ENCODE measurements around the gene DNAJC15. TPM values are rescaled to one million over a fixed set of nuclear protein-coding genes. Genes with fewer than 3 reads are reported as not detected.
"Not testable (repeated sequence)": the region's sequence is repeated elsewhere in the genome, so short reads cannot be mapped to it uniquely, and the experiment has no call there.

The DNAJC15 gene
- total RNA-seq, 1 experiment from 2014 or later: 72.2 TPM

- Histone ChIP-seq H3K27me3 (replicated peaks; ENCODE audit: control insufficient read depth, insufficient read depth, low read length) (no peaks in the 10 kb centered on the region), H3K4me3 (ENCODE audit: low read depth, low read length) (peak overlapping the region; percentile 59), H3K4me1 (peaks cover 41% of the 10 kb centered on the region), H3K36me3 (ENCODE audit: control insufficient read depth, insufficient read depth, low read length) (no peaks in the 10 kb centered on the region), H3K9me3 (no peaks in the 10 kb centered on the region)
- Mint-ChIP-seq H3K27me3 (ENCODE audit: insufficient read depth, unreplicated experiment) (no peaks in the 10 kb centered on the region), H3K4me3 (ENCODE audit: unreplicated experiment) (peak overlapping the region; percentile 91), H3K27ac (ENCODE audit: unreplicated experiment) (peak overlapping the region; percentile 91), H3K9me3 (ENCODE audit: unreplicated experiment) (no peaks in the 10 kb centered on the region), H3K4me1 (ENCODE audit: low read depth, unreplicated experiment) (peaks cover 23% of the 10 kb centered on the region), H3K36me3 (ENCODE audit: insufficient read depth, unreplicated experiment) (peaks cover 7% of the 10 kb centered on the region)
- intact Hi-C loops (cut with micrococcal nuclease; ENCODE audit: unreplicated experiment): no loop called here
- no peak for TF ChIP-seq CTCF (IDR thresholded peaks at IDR 0.05; ENCODE audit: insufficient read depth in 1 of 2, low read depth in 1 of 2, low read length in 1 of 2, severe bottlenecking in 1 of 2, unreplicated experiment in 1 of 2)
- ChIA-PET CTCF (interaction anchor here (0.7 kb wide), 1 partner anchor 19 kb away, joined by 4 read pairs; no protein-coding TSS in a partner anchor), POLR2A (interaction anchor here (0.6 to 2.6 kb wide), 4 partner anchors 22 to 198 kb away, joined by 3 to 8 read pairs (median 5); partner anchors contain the start of gene DNAJC15)
- BruUV-seq (replicated peaks): no TSS peak
- peak in 1 of 2 experiments; percentile 13 for DNase-seq
Observed at GRCh38 chr13:42990291-42991232, 32.8 kb upstream of the DNAJC15 start.

GRCh38 chr13:42991233-42991897, 32.0 kb upstream of the DNAJC15 start:
- Mint-ChIP-seq H3K4me1 (ENCODE audit: low read depth, unreplicated experiment) (peaks cover 25% of the 10 kb centered on the region), H3K27ac (ENCODE audit: unreplicated experiment) (peak overlapping the region; percentile 91), H3K4me3 (ENCODE audit: unreplicated experiment) (peak overlapping the region; percentile 91)
- H3K36me3 Mint-ChIP-seq (ENCODE audit: insufficient read depth, unreplicated experiment); H3K9me3 Mint-ChIP-seq (ENCODE audit: unreplicated experiment); intact Hi-C loops (cut with micrococcal nuclease; ENCODE audit: unreplicated experiment); H3K27me3 Mint-ChIP-seq (ENCODE audit: insufficient read depth, unreplicated experiment); H3K27me3 ChIP-seq (replicated peaks; ENCODE audit: control insufficient read depth, insufficient read depth, low read length); H3K36me3 ChIP-seq (ENCODE audit: control insufficient read depth, insufficient read depth, low read length); DNase-seq; H3K9me3 ChIP-seq: not testable (repeated sequence)
- Histone ChIP-seq H3K4me1 (peaks cover 42% of the 10 kb centered on the region), H3K4me3 (ENCODE audit: low read depth, low read length) (peak overlapping the region; percentile 59)
- TSS peak; percentile 46 for BruUV-seq (replicated peaks)
- POLR2A ChIA-PET: interaction anchor here (0.6 to 2.6 kb wide), 7 partner anchors 15 to 81 kb away, joined by 3 to 13 read pairs (median 3); partner anchors contain the start of gene DNAJC15
- CTCF ChIA-PET: interaction anchor here (1.0 kb wide), 1 partner anchor 63 kb away, joined by 3 read pairs; no protein-coding TSS in a partner anchor

GRCh38 chr13:42991898-42992763, 31.3 kb upstream of the DNAJC15 start, which contains the start of gene EPSTI1:
EPSTI1 (minus strand) TSS chr13:42992241; CDS start chr13:42992165, 76 bp downstream.
- Histone ChIP-seq H3K36me3 (ENCODE audit: control insufficient read depth, insufficient read depth, low read length) (no peaks in the 10 kb centered on the region), H3K9me3 (no peaks in the 10 kb centered on the region), H3K4me3 (ENCODE audit: low read depth, low read length) (peak within 1 kb of the TSS; percentile 59), H3K27me3 (replicated peaks; ENCODE audit: control insufficient read depth, insufficient read depth, low read length) (no peaks in the 10 kb centered on the region), H3K4me1 (peaks cover 49% of the 10 kb centered on the region)
- CTCF ChIA-PET: interaction anchor here (0.5 to 1.4 kb wide), 4 partner anchors 23 to 66 kb away, joined by 3 to 4 read pairs (median 4); no protein-coding TSS in a partner anchor
- peaks cover 7% of the 10 kb centered on the region for H3K36me3 Mint-ChIP-seq (ENCODE audit: insufficient read depth, unreplicated experiment)
- peak within 1 kb of the TSS; percentile 91 for H3K4me3 Mint-ChIP-seq (ENCODE audit: unreplicated experiment)
- no peaks in the 10 kb centered on the region for H3K27me3 Mint-ChIP-seq (ENCODE audit: insufficient read depth, unreplicated experiment)
- no peak for TF ChIP-seq CTCF (IDR thresholded peaks at IDR 0.05; ENCODE audit: insufficient read depth in 1 of 2, low read depth in 1 of 2, low read length in 1 of 2, severe bottlenecking in 1 of 2, unreplicated experiment in 1 of 2)
- intact Hi-C loops (cut with micrococcal nuclease; ENCODE audit: unreplicated experiment): loop anchor here (1.0 to 2.0 kb wide), 5 partner anchors 10 to 63 kb away; partner anchors contain the start of gene DNAJC15
- H3K4me1 Mint-ChIP-seq (ENCODE audit: low read depth, unreplicated experiment): peaks cover 33% of the 10 kb centered on the region
- POLR2A ChIA-PET: interaction anchor here (0.5 to 2.6 kb wide), 11 partner anchors 8 to 80 kb away, joined by 3 to 13 read pairs (median 4); no protein-coding TSS in a partner anchor
- H3K9me3 Mint-ChIP-seq (ENCODE audit: unreplicated experiment): no peaks in the 10 kb centered on the region
- peak; percentile 84 to 92 for DNase-seq
- no TSS peak for BruUV-seq (replicated peaks)
- H3K27ac Mint-ChIP-seq (ENCODE audit: unreplicated experiment): peak within 1 kb of the TSS; percentile 91

All from Caco-2 (cell line).